ENCODE results near the gene ITPR2. TPM values are rescaled to one million over a fixed set of nuclear protein-coding genes. Genes with fewer than 3 reads are reported as not detected.

ITPR2 gene
- polyA plus RNA-seq, 2 of the 4 experiments (the other 2 are of a cell fraction), result 3.1 to 8.1 TPM

GRCh38 chr12:26857465-26858176 is 24.6 kb upstream of the ITPR2 start:
- POLR2A ChIA-PET, result no interaction called here
- no peak for TF ChIP-seq RARB (CRISPR knock-in tag; IDR thresholded peaks at IDR 0.05)
- no peak for TF ChIP-seq USF2 (IDR thresholded peaks at IDR 0.05)
- TF ChIP-seq FOSL2 (IDR thresholded peaks at IDR 0.05), result no peak
- no peak for TF ChIP-seq FOSL2 (CRISPR knock-in tag; IDR thresholded peaks at IDR 0.05)
- no peak for TF ChIP-seq SREBF2 (IDR thresholded peaks at IDR 0.05)
- no peak for TF ChIP-seq CBX8 (IDR thresholded peaks at IDR 0.05)
- no peak for TF ChIP-seq HOXA7 (CRISPR knock-in tag; IDR thresholded peaks at IDR 0.05)
- TF ChIP-seq MAZ (IDR thresholded peaks at IDR 0.05; ENCODE audit: borderline replicate concordance, low read depth, low read length), result no peak
- TF ChIP-seq ZNF302 (CRISPR knock-in tag; IDR thresholded peaks at IDR 0.05), result no peak
- no peak for TF ChIP-seq ELK1 (IDR thresholded peaks at IDR 0.05; ENCODE audit: low read depth, low read length)
- no peak for TF ChIP-seq HOXB5 (CRISPR knock-in tag; IDR thresholded peaks at IDR 0.05)
- TF ChIP-seq PHF8 (IDR thresholded peaks at IDR 0.05; ENCODE audit: borderline replicate concordance, low read depth), result no peak
- no peak for TF ChIP-seq FOXS1 (CRISPR knock-in tag; IDR thresholded peaks at IDR 0.05)
- no peak for TF ChIP-seq EP300 (IDR thresholded peaks at IDR 0.05)
- TF ChIP-seq CTCF (IDR thresholded peaks at IDR 0.05), result no peak
- TF ChIP-seq RAD21 (conservative IDR thresholded peaks at IDR 0.05 in 1 of 2, IDR thresholded peaks at IDR 0.05 in 1 of 2), result no peak
- no peak for TF ChIP-seq CHD2 (IDR thresholded peaks at IDR 0.05; ENCODE audit: low read length, partially characterized antibody)
- no peak for TF ChIP-seq HEYL (CRISPR knock-in tag; IDR thresholded peaks at IDR 0.05)
- TF ChIP-seq TFCP2L1 (CRISPR knock-in tag; IDR thresholded peaks at IDR 0.05), result no peak
- WGBS (ENCODE audit: missing lambda C conversion rate), result 75% methylated on average over 6 of the region's 6 CpGs
- H3K4me3 ChIP-seq, result no peak overlapping the region
- FAIRE-seq, result no peak
- no peak overlapping the region for H3K27ac ChIP-seq
- H3K4me2 ChIP-seq, result no peak overlapping the region
- no peak for DNase-seq (ENCODE audit: low read depth in 1 of 2, low spot score in 1 of 2)
- H3K4me1 ChIP-seq, result no peaks in the 10 kb centered on the region
- no peaks in the 10 kb centered on the region for H3K9me3 ChIP-seq
- ATAC-seq, result no peak
- CTCF ChIA-PET, result interaction anchor here (0.9 to 1.7 kb wide), 5 partner anchors 11 to 27 kb away, joined by 3 to 5 read pairs (median 5); partner anchors contain the start of gene ITPR2

- no peak overlapping the region for H3K27ac ChIP-seq
- WGBS (ENCODE audit: missing lambda C conversion rate), result 12% methylated on average over 1 of the region's 1 CpG
- TF ChIP-seq MYC (IDR thresholded peaks at IDR 0.05; ENCODE audit: borderline replicate concordance, low read length) (no peak), PBX3 (IDR thresholded peaks at IDR 0.05) (no peak), EHMT2 (IDR thresholded peaks at IDR 0.05; ENCODE audit: low read depth) (no peak), POLR2AphosphoS2 (conservative IDR thresholded peaks at IDR 0.05; ENCODE audit: low read length) (no peak), TP53 (CRISPR knock-in tag; IDR thresholded peaks at IDR 0.05) (no peak), RCOR1 (IDR thresholded peaks at IDR 0.05; ENCODE audit: low read depth, low read length) (no peak), RAD21 (conservative IDR thresholded peaks at IDR 0.05 in 1 of 2, IDR thresholded peaks at IDR 0.05 in 1 of 2) (no peak)
- FAIRE-seq (no peak), ATAC-seq (no peak), DNase-seq (ENCODE audit: low read depth in 1 of 2, low spot score in 1 of 2) (no peak)
- no peak overlapping the region for H3K4me2 ChIP-seq
- H3K4me1 ChIP-seq, result no peaks in the 10 kb centered on the region
- CTCF ChIA-PET, result interaction anchor here (0.7 to 1.8 kb wide), 11 partner anchors 8 to 450 kb away, joined by 3 to 10 read pairs (median 5); partner anchors contain the start of genes STK38L and TM7SF3
- H3K9me3 ChIP-seq, result no peaks in the 10 kb centered on the region
- POLR2A ChIA-PET, result no interaction called here
- no peak overlapping the region for H3K4me3 ChIP-seq
Measured at GRCh38 chr12:26855337-26855736, 22.3 kb upstream of the ITPR2 start.

Data from A549 (cell line).